Uterus (tissue), 2 donors: Measurements from ENCODE around the gene MPO.

Experiments
- CTCF ChIP-seq, 4 experiments: fragments of 200-600 bp in 2 of 4; fragments of 450-650 bp in 2 of 4; sonication (generic) in 2 of 4; IDR thresholded peaks; one replicate each; pipeline ENCODE4 v1.5.1; 2016 to 2019; ENCODE audit warnings: antibody characterized with exemption in 4 of 4, mild to moderate bottlenecking in 2 of 4, moderate library complexity in 1 of 4
- POLR2A ChIP-seq, 2 donors: fragments of 450-650 bp; IDR thresholded peaks; one replicate each; pipeline ENCODE4 v1.6.1; 2016; ENCODE audit warnings: antibody characterized with exemption in 2 of 2, mild to moderate bottlenecking in 1 of 2, moderate library complexity in 1 of 2

DNA sequence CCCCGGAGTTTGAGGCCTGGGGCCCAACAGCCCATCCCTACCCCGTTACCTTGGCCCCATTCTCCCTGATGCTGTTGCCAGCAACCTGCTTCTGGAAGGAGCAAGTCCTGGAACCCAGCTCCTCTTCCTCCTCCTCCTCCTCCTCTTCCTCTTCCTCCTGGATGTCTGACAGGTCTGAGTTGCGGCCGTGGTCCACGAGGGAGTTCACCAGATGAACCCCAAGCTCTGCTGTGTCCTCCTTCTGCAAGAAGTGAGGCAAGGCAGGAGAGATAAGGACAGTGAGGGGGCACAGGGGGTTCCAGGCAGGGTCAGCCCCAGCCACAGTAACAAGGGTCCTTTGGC lies 29.2 kb upstream of the MPO start:
- no peak for TF ChIP-seq CTCF (IDR thresholded peaks at IDR 0.05)
- no peak for TF ChIP-seq POLR2A (IDR thresholded peaks at IDR 0.05)
